Upper lobe of left lung (tissue), 6 donors: ENCODE results near the gene ZSCAN16. TPM values are rescaled to one million over a fixed set of nuclear protein-coding genes. Genes with fewer than 3 reads are reported as not detected.
A peak's percentile ranks its signal among the peaks of the same experiment; 100 is the strongest.

ENCODE experiments used
- ATAC-seq, 2 donors: fragments of 200-7000 bp; cut with Tn5 transposase; one replicate each; pipeline ENCODE4 v1.9.1; 2022; ENCODE audit warnings: mild to moderate bottlenecking in 2 of 2, moderate library complexity in 2 of 2; ENCODE audit not compliant: low FRiP score in 2 of 2
- DNase-seq, 2 donors: peaks; one replicate each; pipeline ENCODE4 v3.0.0-alpha.2; 2019 to 2020
- H3K27ac ChIP-seq, 4 donors: fragments of 200-600 bp; sonication (generic); one replicate each; pipeline ENCODE4 v1.5.1; 2016 to 2019
- H3K27me3 ChIP-seq, 4 donors: fragments of 200-600 bp; sonication (generic); one replicate each; pipeline ENCODE4 v1.5.1; 2017 to 2019
- H3K36me3 ChIP-seq, 4 donors: fragments of 200-600 bp; sonication (generic); one replicate each; pipeline ENCODE4 v1.5.1; 2016 to 2019
- H3K4me1 ChIP-seq, 4 donors: fragments of 200-600 bp; sonication (generic); one replicate each; pipeline ENCODE4 v1.5.1; 2018 to 2019
- H3K4me3 ChIP-seq, 4 donors: fragments of 200-600 bp; sonication (generic); one replicate each; pipeline ENCODE4 v1.5.1; 2017 to 2019; ENCODE audit warnings: mild to moderate bottlenecking in 2 of 4, moderate library complexity in 1 of 4
- H3K9me3 ChIP-seq, 4 donors: fragments of 200-600 bp; sonication (generic); one replicate each; pipeline ENCODE4 v1.5.1; 2018 to 2019
- EP300 ChIP-seq, 4 donors: sonication (generic); formaldehyde crosslinking; IDR thresholded peaks; one replicate each; pipeline ENCODE4 v1.5.1; 2017; ENCODE audit warnings: antibody characterized with exemption in 4 of 4, control low read depth in 2 of 4
- POLR2A ChIP-seq, 4 donors: fragments of 450-650 bp; IDR thresholded peaks; one replicate each; pipeline ENCODE4 v1.5.1; 2016 to 2017; ENCODE audit warnings: antibody characterized with exemption in 4 of 4, mild to moderate bottlenecking in 2 of 4
- POLR2AphosphoS5 ChIP-seq, 2 donors: sonication (generic); formaldehyde crosslinking; IDR thresholded peaks; one replicate each; pipeline ENCODE4 v1.5.1; 2017; ENCODE audit warnings: antibody characterized with exemption in 2 of 2
- WGBS, 2 donors: methylation state at CpG; one replicate each; pipeline ENCODE4 v1.1.5; 2017 to 2018; 5-methylcytosine and 5-hydroxymethylcytosine counted together
- total RNA-seq, 6 donors: library from RNA; depleted of rRNA in 4 of 6; stranded (reverse); fragments of >200 nt in 4 of 6; gene quantifications; one replicate each; pipeline versions ENCODE4 v1.1.0 to v1.2.1, GENCODE V29; 2016 to 2021
- TF ChIP-seq, protein P1 (sequence below), 6 experiments: fragments of 450-650 bp in 4 of 6; fragments of 200-600 bp in 2 of 6; sonication (generic) in 2 of 6; IDR thresholded peaks; one replicate each; pipeline ENCODE4 v1.5.1; 2016 to 2019; ENCODE audit warnings: antibody characterized with exemption in 6 of 6
- donor health status: DM: no; HTN: no; CAD: no; lungs with moderate emphysema.
- donor health status: DM: no; HTN: yes; CAD: no; lungs with severe emphysema.

Gene ZSCAN16
- total RNA-seq, 6 donors from 2014 or later = 4.1 to 16.8 (median 5.1) TPM

GRCh38 chr6:28125401-28125800 is 992 bp downstream of the ZSCAN16 start:
- TF ChIP-seq EP300 (IDR thresholded peaks at IDR 0.05) = no peak
- WGBS, 2 donors = 76% methylated on average over 3 to 4 of the region's 4 CpGs
- Histone ChIP-seq H3K27me3 (no peaks in the 10 kb centered on the region), H3K27ac (no peak overlapping the region), H3K4me1 (peaks cover 6 to 27% (median 11%) of the 10 kb centered on the region in 4 donors), H3K4me3 (peak overlapping the region in 2 of 4 donors; percentile 61 to 73), H3K9me3 (no peaks in the 10 kb centered on the region), H3K36me3 (peaks cover 0 to 38% (median 14%) of the 10 kb centered on the region in 4 donors)
- no peak for DNase-seq
- ATAC-seq = no peak

GRCh38 chr6:28134015-28134414 is 9.6 kb downstream of the ZSCAN16 start:
- Histone ChIP-seq H3K36me3 (peaks cover 0 to 23% (median 7%) of the 10 kb centered on the region in 4 donors), H3K4me1 (peaks cover 13 to 34% (median 19%) of the 10 kb centered on the region in 4 donors), H3K4me3 (no peak overlapping the region), H3K27ac (peak overlapping the region in 1 of 4 donors; percentile 28), H3K9me3 (no peaks in the 10 kb centered on the region), H3K27me3 (no peaks in the 10 kb centered on the region)
- DNase-seq (no peak), ATAC-seq (no peak)
- TF ChIP-seq, protein P1, sequence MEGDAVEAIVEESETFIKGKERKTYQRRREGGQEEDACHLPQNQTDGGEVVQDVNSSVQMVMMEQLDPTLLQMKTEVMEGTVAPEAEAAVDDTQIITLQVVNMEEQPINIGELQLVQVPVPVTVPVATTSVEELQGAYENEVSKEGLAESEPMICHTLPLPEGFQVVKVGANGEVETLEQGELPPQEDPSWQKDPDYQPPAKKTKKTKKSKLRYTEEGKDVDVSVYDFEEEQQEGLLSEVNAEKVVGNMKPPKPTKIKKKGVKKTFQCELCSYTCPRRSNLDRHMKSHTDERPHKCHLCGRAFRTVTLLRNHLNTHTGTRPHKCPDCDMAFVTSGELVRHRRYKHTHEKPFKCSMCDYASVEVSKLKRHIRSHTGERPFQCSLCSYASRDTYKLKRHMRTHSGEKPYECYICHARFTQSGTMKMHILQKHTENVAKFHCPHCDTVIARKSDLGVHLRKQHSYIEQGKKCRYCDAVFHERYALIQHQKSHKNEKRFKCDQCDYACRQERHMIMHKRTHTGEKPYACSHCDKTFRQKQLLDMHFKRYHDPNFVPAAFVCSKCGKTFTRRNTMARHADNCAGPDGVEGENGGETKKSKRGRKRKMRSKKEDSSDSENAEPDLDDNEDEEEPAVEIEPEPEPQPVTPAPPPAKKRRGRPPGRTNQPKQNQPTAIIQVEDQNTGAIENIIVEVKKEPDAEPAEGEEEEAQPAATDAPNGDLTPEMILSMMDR (IDR thresholded peaks at IDR 0.05) = peak in 1 of 6 experiments; percentile 9
- TF ChIP-seq EP300 (IDR thresholded peaks at IDR 0.05) = no peak
- no peak for TF ChIP-seq POLR2A (IDR thresholded peaks at IDR 0.05)
- WGBS, 2 donors = 55 to 56% methylated on average over 3 of the region's 3 CpGs

DNA sequence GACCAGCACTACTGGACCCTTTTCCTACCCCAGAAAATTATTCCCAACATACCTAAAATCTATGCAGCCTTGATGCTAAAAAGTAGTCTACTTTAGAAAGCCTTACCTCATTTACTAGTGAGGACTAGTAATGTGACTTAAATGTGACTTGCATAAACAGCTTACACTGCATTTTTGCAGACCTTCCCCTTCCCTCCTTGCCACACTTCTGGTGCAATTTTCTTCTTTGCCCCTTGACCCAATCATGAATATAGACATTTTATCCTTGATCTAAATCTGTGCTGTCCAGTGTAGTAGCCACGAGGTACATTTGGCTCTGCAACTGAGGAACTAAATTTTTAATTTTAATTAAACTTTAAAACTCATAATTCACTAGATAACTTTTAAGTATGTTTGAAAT is 10.3 kb downstream of the ZSCAN16 start:
- no peak for ATAC-seq
- no peak overlapping the region for H3K4me3 ChIP-seq
- TF ChIP-seq, protein P1 (IDR thresholded peaks at IDR 0.05) = no peak
- TF ChIP-seq EP300 (IDR thresholded peaks at IDR 0.05) = peak in 1 of 4 donors; percentile 25
- TF ChIP-seq POLR2A (IDR thresholded peaks at IDR 0.05) = no peak
- DNase-seq = no peak
- H3K27ac ChIP-seq = no peak overlapping the region
- H3K27me3 ChIP-seq = no peaks in the 10 kb centered on the region
- no peaks in the 10 kb centered on the region for H3K9me3 ChIP-seq
- H3K36me3 ChIP-seq = peaks cover 0 to 16% (median 3%) of the 10 kb centered on the region in 4 donors
- 70 to 77% methylated on average over 1 of the region's 1 CpG for WGBS, 2 donors
- peaks cover 13 to 34% (median 19%) of the 10 kb centered on the region in 4 donors for H3K4me1 ChIP-seq

GRCh38 chr6:28135393-28135792 is 11.0 kb downstream of the ZSCAN16 start:
- Histone ChIP-seq H3K9me3 (no peaks in the 10 kb centered on the region), H3K27ac (peak overlapping the region in 2 of 4 donors; percentile 96 to 97), H3K4me3 (peak overlapping the region in 1 of 4 donors; percentile 87), H3K27me3 (no peaks in the 10 kb centered on the region), H3K4me1 (peaks cover 13 to 34% (median 19%) of the 10 kb centered on the region in 4 donors), H3K36me3 (peaks cover 0 to 12% (median 3%) of the 10 kb centered on the region in 4 donors)
- TF ChIP-seq, protein P1 (IDR thresholded peaks at IDR 0.05) = no peak
- TF ChIP-seq POLR2AphosphoS5 (IDR thresholded peaks at IDR 0.05) (no peak), POLR2A (IDR thresholded peaks at IDR 0.05) (no peak), EP300 (IDR thresholded peaks at IDR 0.05) (no peak)
- no peak for ATAC-seq
- WGBS, 2 donors = 19 to 21% methylated on average over 3 of the region's 3 CpGs
- no peak for DNase-seq

GRCh38 chr6:28136585-28137504 is 12.4 kb downstream of the ZSCAN16 start:
- 0 to 1% methylated on average over 44 to 58 of the region's 58 CpGs for WGBS, 2 donors
- TF ChIP-seq POLR2AphosphoS5 (IDR thresholded peaks at IDR 0.05) = peak; percentile 83 to 84
- TF ChIP-seq, protein P1 (IDR thresholded peaks at IDR 0.05) = no peak
- TF ChIP-seq POLR2A (IDR thresholded peaks at IDR 0.05) = peak in 3 of 4 donors; percentile 15 to 53 (median 30)
- no peak for TF ChIP-seq EP300 (IDR thresholded peaks at IDR 0.05)
- Histone ChIP-seq H3K27me3 (no peaks in the 10 kb centered on the region), H3K27ac (peak overlapping the region; percentile 87 to 97 (median 95)), H3K36me3 (peaks cover 0 to 7% (median 3%) of the 10 kb centered on the region in 4 donors), H3K4me3 (peak overlapping the region; percentile 73 to 97 (median 83)), H3K4me1 (peaks cover 13 to 34% (median 19%) of the 10 kb centered on the region in 4 donors), H3K9me3 (no peaks in the 10 kb centered on the region)
- ATAC-seq (peak; percentile 92 to 94), DNase-seq (peak; percentile 86 to 92)
